ENCODE results near the gene CXXC5. TPM values are rescaled to one million over a fixed set of nuclear protein-coding genes. Genes with fewer than 3 reads are reported as not detected.

Gene CXXC5
- polyA plus RNA-seq, 1 donor from 2014 or later: 24.4 TPM

GRCh38 chr5:139702548-139702947, 54.4 kb downstream of the CXXC5 start:
- Histone ChIP-seq H3K79me2 (replicated peaks; ENCODE audit: insufficient read depth, low read length) (no peaks in the 10 kb centered on the region), H2AFZ (ENCODE audit: low read depth, low read length) (no peak overlapping the region), H3K9ac (ENCODE audit: low read length) (no peak overlapping the region), H3K9me2 (ENCODE audit: insufficient read depth, low read length) (no peaks in the 10 kb centered on the region), H3K4me2 (ENCODE audit: low read length) (no peak overlapping the region), H3K27ac (ENCODE audit: low read length) (no peak overlapping the region), H3K9me3 (ENCODE audit: low read length) (no peaks in the 10 kb centered on the region), H4K20me1 (ENCODE audit: insufficient read depth) (no peaks in the 10 kb centered on the region), H3K4me3 (ENCODE audit: low read length) (no peak overlapping the region), H3F3A (ENCODE audit: insufficient read depth, low read length, poor library complexity, severe bottlenecking) (no peaks in the 10 kb centered on the region), H3K27me3 (ENCODE audit: insufficient read depth, low read depth, low read length) (no peaks in the 10 kb centered on the region), H3K36me3 (ENCODE audit: insufficient read depth, low read length) (no peaks in the 10 kb centered on the region)
- TF ChIP-seq SMC3 (conservative IDR thresholded peaks at IDR 0.05; ENCODE audit: poor library complexity) (no peak), TAF1 (IDR thresholded peaks at IDR 0.05; ENCODE audit: low read depth) (no peak), EP300 (conservative IDR thresholded peaks at IDR 0.05; ENCODE audit: poor library complexity, severe bottlenecking) (no peak), MXI1 (conservative IDR thresholded peaks at IDR 0.05; ENCODE audit: poor library complexity, severe bottlenecking) (no peak), EZH2 (IDR thresholded peaks at IDR 0.05; ENCODE audit: borderline replicate concordance, insufficient read depth, low read length, poor library complexity, severe bottlenecking) (no peak), RAD21 (conservative IDR thresholded peaks at IDR 0.05) (no peak), CTCF (IDR thresholded peaks at IDR 0.05; ENCODE audit: poor library complexity, severe bottlenecking) (no peak), REST (IDR thresholded peaks at IDR 0.05; ENCODE audit: borderline replicate concordance) (no peak), POLR2AphosphoS5 (IDR thresholded peaks at IDR 0.05) (no peak)

GRCh38 chr5:139704748-139705147, 56.6 kb downstream of the CXXC5 start:
- Histone ChIP-seq H3K4me3 (ENCODE audit: low read length) (no peak overlapping the region), H3K9ac (ENCODE audit: low read length) (no peak overlapping the region), H3K36me3 (ENCODE audit: insufficient read depth, low read length) (no peaks in the 10 kb centered on the region), H4K20me1 (ENCODE audit: insufficient read depth) (no peaks in the 10 kb centered on the region), H3K27ac (ENCODE audit: low read length) (no peak overlapping the region), H3K79me2 (replicated peaks; ENCODE audit: insufficient read depth, low read length) (no peaks in the 10 kb centered on the region), H3K4me2 (ENCODE audit: low read length) (no peak overlapping the region), H3K9me2 (ENCODE audit: insufficient read depth, low read length) (no peaks in the 10 kb centered on the region), H3K27me3 (ENCODE audit: insufficient read depth, low read depth, low read length) (no peaks in the 10 kb centered on the region), H3F3A (ENCODE audit: insufficient read depth, low read length, poor library complexity, severe bottlenecking) (no peaks in the 10 kb centered on the region), H3K9me3 (ENCODE audit: low read length) (no peaks in the 10 kb centered on the region), H2AFZ (ENCODE audit: low read depth, low read length) (no peak overlapping the region)
- TF ChIP-seq POLR2AphosphoS5 (IDR thresholded peaks at IDR 0.05) (no peak), EP300 (conservative IDR thresholded peaks at IDR 0.05; ENCODE audit: poor library complexity, severe bottlenecking) (no peak), MXI1 (conservative IDR thresholded peaks at IDR 0.05; ENCODE audit: poor library complexity, severe bottlenecking) (no peak), RAD21 (conservative IDR thresholded peaks at IDR 0.05) (no peak), REST (IDR thresholded peaks at IDR 0.05; ENCODE audit: borderline replicate concordance) (no peak), CTCF (IDR thresholded peaks at IDR 0.05; ENCODE audit: poor library complexity, severe bottlenecking) (no peak), SMC3 (conservative IDR thresholded peaks at IDR 0.05; ENCODE audit: poor library complexity) (no peak), TAF1 (IDR thresholded peaks at IDR 0.05; ENCODE audit: low read depth) (no peak), EZH2 (IDR thresholded peaks at IDR 0.05; ENCODE audit: borderline replicate concordance, insufficient read depth, low read length, poor library complexity, severe bottlenecking) (no peak)

Measured in neural cell (in vitro differentiated cells).